PC-9 (cell line): Measurements from ENCODE around the gene RAB4A. TPM values are rescaled to one million over a fixed set of nuclear protein-coding genes. Genes with fewer than 3 reads are reported as not detected.

Experiments used
- BruUV-seq: library from RNA; stranded (reverse); fragments of 400-500 nt; replicated peaks from 2 replicates; lab custom pipeline; 2021; lab: Mats Ljungman, UMichigan
- CTCF ChIA-PET: fragments of 300-600 bp; sonication (Branson Sonifier 250); formaldehyde crosslinking; loops from one replicate; lab custom pipeline; 2022; ENCODE audit warnings: antibody characterized with exemption; lab: Charles Lee
- POLR2A ChIA-PET: fragments of 300-600 bp; sonication (Branson Sonifier 250); formaldehyde crosslinking; loops from one replicate; lab custom pipeline; 2022; ENCODE audit warnings: antibody characterized with exemption; ENCODE audit not compliant: unreplicated experiment; lab: Charles Lee
- DNase-seq, 2 experiments: peaks; one replicate each; pipeline versions ENCODE4 v3.0.0 to v3.0.0-alpha.2; 2015 to 2022; ENCODE audit warnings: mixed read lengths in 1 of 2
- H2AFZ ChIP-seq: fragments of 200-600 bp; sonication (generic); 2 replicates; pipeline ENCODE4 v1.8.1; 2017; ENCODE audit warnings: antibody characterized with exemption
- H3F3A ChIP-seq: fragments of 200-600 bp; sonication (generic); 2 replicates; pipeline ENCODE4 v1.8.1; 2017; ENCODE audit warnings: antibody characterized with exemption, mild to moderate bottlenecking, low read depth; ENCODE audit not compliant: insufficient read depth
- H3K27ac ChIP-seq: fragments of 200-600 bp; sonication (generic); 2 replicates; pipeline ENCODE4 v1.6.1; 2016; ENCODE audit warnings: mixed run types
- H3K27me3 ChIP-seq: fragments of 200-600 bp; sonication (generic); 2 replicates; pipeline ENCODE4 v1.6.1; 2016; ENCODE audit warnings: low read depth, mixed run types; ENCODE audit not compliant: insufficient read depth
- H3K36me3 ChIP-seq: fragments of 200-600 bp; sonication (generic); 2 replicates; pipeline ENCODE4 v1.6.1; 2016; ENCODE audit warnings: low read depth, mixed run types
- H3K4me1 ChIP-seq: fragments of 200-600 bp; sonication (generic); replicated peaks from 2 replicates; pipeline ENCODE4 v1.6.1; 2016; ENCODE audit warnings: mixed run types; ENCODE audit not compliant: insufficient read depth
- H3K4me2 ChIP-seq: fragments of 200-600 bp; sonication (generic); 2 replicates; pipeline ENCODE4 v1.6.1; 2017; ENCODE audit warnings: mixed run types
- H3K4me3 ChIP-seq: fragments of 200-600 bp; sonication (generic); 2 replicates; pipeline ENCODE4 v1.6.1; 2016; ENCODE audit warnings: mixed run types
- H3K79me2 ChIP-seq: fragments of 200-600 bp; sonication (generic); 2 replicates; pipeline ENCODE4 v1.6.1; 2017; ENCODE audit warnings: low read depth, mixed run types
- H3K9me2 ChIP-seq: fragments of 200-600 bp; sonication (generic); 2 replicates; pipeline ENCODE4 v1.8.1; 2017; ENCODE audit warnings: mild to moderate bottlenecking; ENCODE audit not compliant: insufficient read depth
- H3K9me3 ChIP-seq: fragments of 200-600 bp; sonication (generic); 2 replicates; pipeline ENCODE4 v1.8.1; 2016; ENCODE audit warnings: low read depth; ENCODE audit not compliant: insufficient read depth
- H4K20me1 ChIP-seq: fragments of 200-600 bp; sonication (generic); 2 replicates; pipeline ENCODE4 v1.8.1; 2017; ENCODE audit not compliant: insufficient read depth
- EZH2 ChIP-seq: fragments of 200-600 bp; sonication (generic); IDR thresholded peaks from 2 replicates; pipeline ENCODE4 v1.8.0; 2017; ENCODE audit warnings: antibody characterized with exemption, low read depth
- intact Hi-C: fragments of 100-400 bp; cut with micrococcal nuclease; formaldehyde crosslinking; loops from one replicate; pipeline ENCODE4 v1.10.0; 2022; ENCODE audit not compliant: unreplicated experiment
- total RNA-seq: library from RNA; stranded (reverse); gene quantifications from 2 replicates; pipeline ENCODE4 v1.2.3, GENCODE V29; 2021
- TF ChIP-seq, protein P1 (sequence below): fragments of 200-600 bp; sonication (generic); conservative IDR thresholded peaks from 2 replicates; pipeline ENCODE4 v1.6.1; 2017; ENCODE audit warnings: mixed run types, antibody characterized with exemption, mild to moderate bottlenecking, moderate library complexity

RAB4A gene
- total RNA-seq, 1 experiment from 2014 or later, result 29.0 TPM

GRCh38 chr1:229354226-229354625 is 83.3 kb downstream of the RAB4A start:
- TF ChIP-seq EZH2, result no peak
- TF ChIP-seq, protein P1, sequence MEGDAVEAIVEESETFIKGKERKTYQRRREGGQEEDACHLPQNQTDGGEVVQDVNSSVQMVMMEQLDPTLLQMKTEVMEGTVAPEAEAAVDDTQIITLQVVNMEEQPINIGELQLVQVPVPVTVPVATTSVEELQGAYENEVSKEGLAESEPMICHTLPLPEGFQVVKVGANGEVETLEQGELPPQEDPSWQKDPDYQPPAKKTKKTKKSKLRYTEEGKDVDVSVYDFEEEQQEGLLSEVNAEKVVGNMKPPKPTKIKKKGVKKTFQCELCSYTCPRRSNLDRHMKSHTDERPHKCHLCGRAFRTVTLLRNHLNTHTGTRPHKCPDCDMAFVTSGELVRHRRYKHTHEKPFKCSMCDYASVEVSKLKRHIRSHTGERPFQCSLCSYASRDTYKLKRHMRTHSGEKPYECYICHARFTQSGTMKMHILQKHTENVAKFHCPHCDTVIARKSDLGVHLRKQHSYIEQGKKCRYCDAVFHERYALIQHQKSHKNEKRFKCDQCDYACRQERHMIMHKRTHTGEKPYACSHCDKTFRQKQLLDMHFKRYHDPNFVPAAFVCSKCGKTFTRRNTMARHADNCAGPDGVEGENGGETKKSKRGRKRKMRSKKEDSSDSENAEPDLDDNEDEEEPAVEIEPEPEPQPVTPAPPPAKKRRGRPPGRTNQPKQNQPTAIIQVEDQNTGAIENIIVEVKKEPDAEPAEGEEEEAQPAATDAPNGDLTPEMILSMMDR, result no peak
- H3K36me3 ChIP-seq, result no peaks in the 10 kb centered on the region
- peaks cover 8% of the 10 kb centered on the region; the same call in 1 of the 2 replicates for H3K9me3 ChIP-seq
- no peaks in the 10 kb centered on the region for H3F3A ChIP-seq
- H3K27me3 ChIP-seq, result peaks cover 40% of the 10 kb centered on the region; the same call in 1 of the 2 replicates
- intact Hi-C loops, result no loop called here
- H3K4me1 ChIP-seq, result no peaks in the 10 kb centered on the region
- ChIA-PET POLR2A (no interaction called here), CTCF (no interaction called here)
- no peaks in the 10 kb centered on the region for H3K9me2 ChIP-seq
- H3K79me2 ChIP-seq, result no peaks in the 10 kb centered on the region
- BruUV-seq, result no TSS peak
- H3K4me3 ChIP-seq, result no peak overlapping the region
- no peak overlapping the region for H3K4me2 ChIP-seq
- DNase-seq, result no peak
- no peak overlapping the region for H2AFZ ChIP-seq
- no peaks in the 10 kb centered on the region for H4K20me1 ChIP-seq
- no peak overlapping the region for H3K27ac ChIP-seq

Other genes starting within 250 kb of the RAB4A start
- 6.7 and 7.4 TPM in 2 replicates for gene CCSAP, start 71.9 kb downstream of the RAB4A start, total RNA-seq
- not detected in 2 replicates for gene ACTA1, start 163.0 kb downstream of the RAB4A start, total RNA-seq
- gene NUP133, start 237.2 kb downstream of the RAB4A start, total RNA-seq, result 38.5 and 42.9 TPM in 2 replicates